GM18499 (cell line): ENCODE data around the gene TNIK.

Experiments
- ATAC-seq: cut with Tn5 transposase; IDR thresholded peaks from one replicate; pipeline ENCODE4 v1.9.1; 2021; ENCODE audit warnings: moderate number of reproducible peaks; ENCODE audit not compliant: insufficient read depth, unreplicated experiment

The TNIK gene

GRCh38 chr3:171268677-171269076 lies 191.5 kb downstream of the TNIK start:
- no peak for ATAC-seq

- ATAC-seq = no peak
Observed at GRCh38 chr3:171267104-171267503, 193.1 kb downstream of the TNIK start.

GRCh38 chr3:171266740-171267073 lies 193.5 kb downstream of the TNIK start:
- ATAC-seq = no peak

GRCh38 chr3:171266034-171266739 lies 194.0 kb downstream of the TNIK start:
- no peak for ATAC-seq

GRCh38 chr3:171264758-171265157 lies 195.4 kb downstream of the TNIK start:
- ATAC-seq = no peak

- ATAC-seq = no peak
Observed at GRCh38 chr3:171262431-171262830, 197.8 kb downstream of the TNIK start.

GRCh38 chr3:171261487-171261886 lies 198.7 kb downstream of the TNIK start:
- ATAC-seq = no peak

GRCh38 chr3:171260899-171261298 lies 199.3 kb downstream of the TNIK start:
- no peak for ATAC-seq

GRCh38 chr3:171260466-171260865 lies 199.7 kb downstream of the TNIK start:
- no peak for ATAC-seq

- no peak for ATAC-seq
Observed at GRCh38 chr3:171258316-171258715, 201.9 kb downstream of the TNIK start.

GRCh38 chr3:171257251-171258203 lies 202.7 kb downstream of the TNIK start:
- peak; percentile 67 for ATAC-seq

- ATAC-seq = no peak
Observed at GRCh38 chr3:171256445-171257250, 203.6 kb downstream of the TNIK start.

GRCh38 chr3:171255236-171255806 lies 204.9 kb downstream of the TNIK start:
- ATAC-seq = peak; percentile 39

GRCh38 chr3:171254315-171254714 lies 205.9 kb downstream of the TNIK start:
- no peak for ATAC-seq

- no peak for ATAC-seq
Observed at GRCh38 chr3:171251835-171252234, 208.4 kb downstream of the TNIK start.

- ATAC-seq = no peak
Observed at GRCh38 chr3:171250444-171250843, 209.8 kb downstream of the TNIK start.

GRCh38 chr3:171249245-171249644 lies 211.0 kb downstream of the TNIK start:
- no peak for ATAC-seq

GRCh38 chr3:171248426-171249111 lies 211.6 kb downstream of the TNIK start:
- peak; percentile 71 for ATAC-seq

- ATAC-seq = no peak
Observed at GRCh38 chr3:171245796-171246765, 214.1 kb downstream of the TNIK start.
